Parathyroid adenoma (tissue), 2 donors: ENCODE measurements around the gene PTPN14.
"Not testable (repeated sequence)": the region's sequence is repeated elsewhere in the genome, so short reads cannot be mapped to it uniquely, and the experiment has no call there.

Experiments
- H2AFZ ChIP-seq: fragments of 300-600 bp; sonication (generic); one replicate; pipeline ENCODE4 v1.7.0; 2017; ENCODE audit warnings: antibody characterized with exemption, mild to moderate bottlenecking
- H3K27ac ChIP-seq: fragments of 300-600 bp; sonication (generic); one replicate; pipeline ENCODE4 v1.7.0; 2017
- H3K27me3 ChIP-seq: fragments of 300-600 bp; sonication (generic); one replicate; pipeline ENCODE4 v1.7.0; 2017; ENCODE audit warnings: low read length; ENCODE audit not compliant: control insufficient read depth, insufficient read depth
- H3K36me3 ChIP-seq: fragments of 300-600 bp; sonication (generic); one replicate; pipeline ENCODE4 v1.7.0; 2017; ENCODE audit warnings: low read length; ENCODE audit not compliant: control insufficient read depth, insufficient read depth
- H3K4me1 ChIP-seq: fragments of 300-600 bp; sonication (generic); one replicate; pipeline ENCODE4 v1.7.0; 2017; ENCODE audit warnings: control low read depth
- H3K4me2 ChIP-seq: fragments of 300-600 bp; sonication (generic); one replicate; pipeline ENCODE4 v1.7.0; 2017; ENCODE audit warnings: low read length
- H3K4me3 ChIP-seq: fragments of 300-600 bp; sonication (generic); one replicate; pipeline ENCODE4 v1.7.0; 2017; ENCODE audit warnings: low read depth, low read length
- H3K79me2 ChIP-seq: fragments of 300-600 bp; sonication (generic); one replicate; pipeline ENCODE4 v1.7.0; 2017; ENCODE audit warnings: control low read depth
- H3K9ac ChIP-seq: fragments of 300-600 bp; sonication (generic); one replicate; pipeline ENCODE4 v1.7.0; 2017; ENCODE audit warnings: mild to moderate bottlenecking
- H3K9me3 ChIP-seq: fragments of 300-600 bp; sonication (generic); one replicate; pipeline ENCODE4 v1.7.0; 2017; ENCODE audit warnings: low read length; ENCODE audit not compliant: control insufficient read depth
- CTCF ChIP-seq: fragments of 300-600 bp; sonication (generic); IDR thresholded peaks from one replicate; pipeline ENCODE4 v1.7.0; 2017; ENCODE audit warnings: antibody characterized with exemption, mild to moderate bottlenecking
- donor health status: primary hyperparathyroidism.

Gene PTPN14

GRCh38 chr1:214400131-214400530 is 151.3 kb downstream of the PTPN14 start:
- H3K9ac ChIP-seq = no peak overlapping the region
- H3K36me3 ChIP-seq = no peaks in the 10 kb centered on the region
- no peak overlapping the region for H3K4me2 ChIP-seq
- H3K79me2 ChIP-seq = no peaks in the 10 kb centered on the region
- H3K4me1 ChIP-seq = no peaks in the 10 kb centered on the region
- H3K27me3 ChIP-seq = no peaks in the 10 kb centered on the region
- no peaks in the 10 kb centered on the region for H3K9me3 ChIP-seq
- no peak overlapping the region for H3K4me3 ChIP-seq
- no peak for TF ChIP-seq CTCF
- no peak overlapping the region for H3K27ac ChIP-seq
- H2AFZ ChIP-seq = no peak overlapping the region

GRCh38 chr1:214398490-214398889 is 152.9 kb downstream of the PTPN14 start:
- TF ChIP-seq CTCF = no peak
- Histone ChIP-seq H3K36me3 (no peaks in the 10 kb centered on the region), H3K27ac (no peak overlapping the region)

GRCh38 chr1:214397497-214397896 is 153.9 kb downstream of the PTPN14 start:
- TF ChIP-seq CTCF = no peak
- H3K4me2 ChIP-seq = no peak overlapping the region
- no peaks in the 10 kb centered on the region for H3K27me3 ChIP-seq
- no peaks in the 10 kb centered on the region for H3K36me3 ChIP-seq
- no peaks in the 10 kb centered on the region for H3K9me3 ChIP-seq
- H3K9ac ChIP-seq = no peak overlapping the region
- no peak overlapping the region for H2AFZ ChIP-seq
- H3K79me2 ChIP-seq = no peaks in the 10 kb centered on the region
- no peak overlapping the region for H3K27ac ChIP-seq
- no peaks in the 10 kb centered on the region for H3K4me1 ChIP-seq
- no peak overlapping the region for H3K4me3 ChIP-seq

More at GRCh38 chr1:214398490-214398889, 152.9 kb downstream of the PTPN14 start:
- Histone ChIP-seq H2AFZ (no peak overlapping the region), H3K79me2 (no peaks in the 10 kb centered on the region), H3K27me3 (no peaks in the 10 kb centered on the region), H3K9ac (no peak overlapping the region), H3K4me3 (no peak overlapping the region), H3K4me1 (no peaks in the 10 kb centered on the region), H3K9me3 (no peaks in the 10 kb centered on the region), H3K4me2 (no peak overlapping the region)

- no peak overlapping the region for H3K4me3 ChIP-seq
- no peak overlapping the region for H3K9ac ChIP-seq
- no peak for TF ChIP-seq CTCF
- no peaks in the 10 kb centered on the region for H3K27me3 ChIP-seq
- no peak overlapping the region for H3K4me2 ChIP-seq
- H3K9me3 ChIP-seq = no peaks in the 10 kb centered on the region
- no peaks in the 10 kb centered on the region for H3K4me1 ChIP-seq
- no peak overlapping the region for H3K27ac ChIP-seq
- H2AFZ ChIP-seq = no peak overlapping the region
- H3K36me3 ChIP-seq = no peaks in the 10 kb centered on the region
- no peaks in the 10 kb centered on the region for H3K79me2 ChIP-seq
Observed at GRCh38 chr1:214396330-214396729, 155.1 kb downstream of the PTPN14 start.

- not testable (repeated sequence) for H3K36me3 ChIP-seq, H3K9me3 ChIP-seq, H3K27me3 ChIP-seq, H2AFZ ChIP-seq, H3K9ac ChIP-seq, H3K4me3 ChIP-seq, H3K27ac ChIP-seq, H3K4me2 ChIP-seq, H3K79me2 ChIP-seq, H3K4me1 ChIP-seq
Observed at GRCh38 chr1:214394569-214394968, 156.8 kb downstream of the PTPN14 start.
